ENCODE data around the gene THSD4.

DNA sequence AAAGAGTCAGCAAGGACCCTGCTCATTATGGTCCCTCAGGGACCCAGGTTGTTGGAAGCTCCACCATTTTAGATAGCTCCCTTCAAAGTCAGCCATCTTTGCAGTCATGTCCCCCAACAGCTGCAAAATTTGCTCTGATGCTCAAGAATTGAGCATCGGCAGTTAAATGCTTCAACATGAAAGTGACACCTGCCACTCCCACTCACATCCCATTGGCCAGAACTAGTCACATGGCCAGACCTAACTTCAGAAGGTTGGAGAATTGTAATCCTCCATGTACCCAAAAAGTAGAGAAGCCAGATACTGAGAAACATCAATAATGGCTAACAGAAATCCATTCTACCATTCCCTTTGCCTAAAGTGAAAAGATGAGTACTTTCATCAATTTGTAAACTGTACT, 523.6 kb downstream of the THSD4 start:
- TF ChIP-seq CTCF (IDR thresholded peaks at IDR 0.05), result no peak
- TF ChIP-seq POLR2A (IDR thresholded peaks at IDR 0.05), result no peak
